Stimulated activated CD8-positive, alpha-beta memory T cell treated with anti-CD3 and anti-CD28 coated beads, Interleukin-15, amount 100 ng/mL, for 24 hours (primary cell): ENCODE measurements around the gene EXT2.

Experiments used
- DNase-seq: peaks from one replicate; pipeline ENCODE4 v3.0.0-alpha.2; 2020; ENCODE audit warnings: low read depth

Gene EXT2

DNA sequence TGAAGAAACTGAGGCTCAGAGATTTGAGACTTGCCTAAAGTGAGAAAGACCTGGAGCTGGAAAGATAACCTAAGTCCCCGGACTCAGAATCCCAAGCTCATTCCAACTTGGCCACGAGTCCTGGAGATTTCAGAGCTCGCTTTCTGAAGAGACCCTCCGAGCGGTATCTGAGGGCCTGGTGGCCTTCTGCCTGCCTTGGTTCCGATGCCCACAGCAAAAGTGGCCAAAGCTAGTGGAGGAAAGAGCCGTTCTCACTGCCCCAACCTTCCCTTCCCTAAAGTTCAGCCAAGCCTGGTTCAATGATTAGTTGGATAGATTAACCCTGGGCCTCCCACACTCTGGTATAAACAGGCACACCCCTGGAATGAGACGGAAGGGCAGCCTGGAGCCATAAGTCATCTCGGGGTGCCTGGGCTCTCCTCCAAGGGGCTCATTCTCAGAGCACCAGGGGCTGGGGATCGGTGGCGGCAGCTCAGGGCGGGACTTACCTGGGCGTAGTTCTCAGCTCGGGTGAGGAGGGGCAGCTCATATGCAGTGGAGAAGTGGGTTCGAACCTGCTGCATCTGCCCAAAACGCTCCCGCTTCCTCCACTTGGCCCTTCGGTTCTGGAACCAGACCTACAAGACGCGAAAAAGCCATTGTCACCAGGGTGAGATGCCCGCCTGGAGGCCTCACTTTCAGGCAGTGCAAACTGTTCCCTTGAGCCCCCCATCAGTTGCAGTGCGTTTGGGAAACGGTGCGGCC is 171.7 kb downstream of the EXT2 start:
- no peak for DNase-seq

DNA sequence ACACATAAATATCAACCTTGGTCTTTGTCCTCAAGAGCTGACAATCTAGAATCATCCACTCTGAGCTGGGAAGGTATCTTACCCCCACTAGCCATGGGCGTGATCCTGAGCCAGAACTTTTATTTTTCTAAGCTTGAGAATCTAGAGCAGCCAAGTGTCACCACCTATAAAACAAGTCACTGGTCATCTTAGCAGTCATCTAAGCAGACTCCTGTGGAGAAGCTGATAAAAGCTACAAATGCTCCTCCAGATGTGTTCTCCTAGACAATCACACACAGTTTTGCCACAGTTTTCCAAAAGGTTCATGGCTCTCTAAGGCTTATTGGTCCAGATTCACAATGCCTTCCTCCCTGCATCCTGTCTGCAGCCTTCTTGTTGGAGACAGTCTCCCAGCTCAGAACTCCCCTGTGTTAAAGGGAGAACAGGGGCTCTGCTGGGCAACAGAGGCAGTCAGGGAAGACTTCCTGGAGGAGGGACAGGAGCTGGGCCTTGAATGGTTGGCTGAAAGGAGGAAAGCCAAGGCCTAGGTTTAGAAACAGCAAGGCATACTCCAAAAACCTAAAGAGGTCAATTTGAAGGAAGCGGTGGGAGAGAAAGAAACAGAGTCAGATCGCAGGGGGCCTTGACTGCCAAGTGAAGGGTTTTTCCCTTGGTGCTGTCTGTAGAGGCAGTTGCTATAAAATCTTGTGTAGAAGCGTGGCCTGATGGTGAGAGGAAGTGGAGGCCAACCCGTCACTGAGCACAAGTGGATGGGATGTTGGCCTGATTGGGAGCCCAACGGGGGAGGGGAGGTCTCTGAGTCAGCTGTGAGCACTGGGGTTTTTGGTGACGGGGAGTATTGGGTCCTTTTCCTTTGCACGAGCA is 172.5 kb downstream of the EXT2 start:
- no peak for DNase-seq

GRCh38 chr11:44268614-44269080 is 173.2 kb downstream of the EXT2 start:
- DNase-seq: no peak

GRCh38 chr11:44269369-44270351 is 174.2 kb downstream of the EXT2 start:
- no peak for DNase-seq

GRCh38 chr11:44270403-44271273 is 175.2 kb downstream of the EXT2 start:
- no peak for DNase-seq

- no peak for DNase-seq
Measured at GRCh38 chr11:44271286-44271685, 175.8 kb downstream of the EXT2 start.

GRCh38 chr11:44274404-44274803 is 178.9 kb downstream of the EXT2 start:
- no peak for DNase-seq

DNA sequence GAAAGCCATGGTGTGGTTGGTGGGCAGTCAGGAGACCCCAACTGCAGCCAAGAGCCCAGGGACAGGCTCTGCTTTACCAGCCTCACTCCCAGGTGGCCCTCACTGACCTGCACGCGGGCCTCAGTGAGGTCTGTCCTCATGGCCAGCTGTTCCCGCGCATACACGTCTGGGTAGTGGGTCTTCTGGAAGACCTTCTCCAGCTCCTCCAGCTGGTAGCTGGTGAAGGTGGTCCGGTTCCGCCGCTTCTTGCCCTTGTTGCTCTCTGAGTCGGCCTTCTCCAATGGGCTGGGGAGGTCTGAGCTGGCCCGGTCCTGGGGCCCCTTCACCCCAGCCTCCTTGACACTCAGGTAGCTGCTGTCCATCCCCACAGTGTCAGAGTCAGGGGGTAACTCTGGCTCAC is 179.8 kb downstream of the EXT2 start:
- DNase-seq: no peak

DNA sequence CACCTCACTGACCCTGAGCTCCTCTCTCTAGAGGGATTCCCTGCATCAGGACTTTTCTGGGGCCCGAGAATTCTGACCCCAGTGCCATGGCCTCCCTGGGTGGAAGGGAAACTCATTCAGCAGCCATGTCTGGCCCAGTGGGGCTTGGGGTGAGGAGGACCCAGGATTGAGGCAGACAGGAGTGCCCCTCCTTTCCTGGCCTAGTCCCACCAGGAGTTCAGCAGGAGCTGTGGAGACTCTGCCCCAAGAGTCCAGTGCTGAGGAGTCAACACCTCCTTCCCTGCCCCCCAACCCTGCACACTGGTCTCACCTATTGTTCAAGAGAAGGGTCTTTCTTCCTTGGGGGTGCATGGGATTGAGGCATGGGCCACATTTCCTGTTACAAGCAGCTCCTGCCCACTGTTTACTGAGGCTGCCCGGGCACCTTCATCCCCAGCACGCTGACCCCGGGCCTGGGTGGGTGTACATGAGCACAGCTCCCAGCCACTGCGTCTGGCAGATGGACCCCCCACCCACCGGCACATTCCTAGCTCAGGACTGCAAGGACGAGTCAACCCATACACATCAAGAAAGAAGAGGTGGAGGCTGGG is 180.6 kb downstream of the EXT2 start:
- no peak for DNase-seq

- no peak for DNase-seq
Measured at GRCh38 chr11:44277196-44278090, 182.0 kb downstream of the EXT2 start.

GRCh38 chr11:44279483-44279882 is 184.0 kb downstream of the EXT2 start:
- no peak for DNase-seq

DNA sequence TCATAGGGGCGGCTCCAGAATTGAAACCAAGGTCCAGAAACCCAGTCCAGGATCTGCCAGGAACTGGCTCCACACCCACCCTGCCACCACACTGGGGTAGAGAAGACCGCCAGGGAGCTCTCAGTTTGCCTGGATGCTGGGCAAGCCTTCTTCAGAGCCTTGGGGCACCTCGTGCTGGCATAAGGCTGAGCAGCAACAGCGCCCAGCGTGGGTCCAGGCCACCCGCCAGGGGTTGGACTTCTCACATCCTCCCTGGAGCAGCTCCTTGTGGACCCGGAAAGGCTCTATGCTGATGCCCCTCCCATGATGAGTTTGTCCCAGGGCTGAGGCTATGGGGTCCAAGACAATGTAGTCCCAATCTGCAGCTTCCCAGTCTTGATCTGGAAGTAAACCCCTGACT is 184.8 kb downstream of the EXT2 start:
- no peak for DNase-seq

DNA sequence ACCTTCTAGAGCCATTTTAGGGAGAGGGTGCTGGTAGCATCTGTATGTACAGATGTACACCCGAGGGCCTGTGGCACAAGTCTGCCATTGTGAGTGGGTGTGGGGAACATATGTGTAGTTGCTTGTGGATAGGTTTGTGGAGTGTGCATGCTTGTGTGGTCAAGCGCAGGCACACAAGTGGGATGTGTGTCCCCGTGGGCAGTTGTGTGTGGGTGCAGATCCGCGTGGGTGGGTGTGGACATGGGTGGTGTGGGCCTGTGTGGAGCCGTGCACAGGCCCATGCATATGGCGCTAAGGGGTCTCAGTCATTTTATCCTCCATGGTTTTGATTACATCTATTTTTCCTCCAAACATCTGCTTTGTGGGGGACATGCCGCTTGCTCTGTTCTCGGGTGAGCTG is 185.7 kb downstream of the EXT2 start:
- no peak for DNase-seq

- DNase-seq: no peak
Measured at GRCh38 chr11:44282620-44283019, 187.1 kb downstream of the EXT2 start.

DNA sequence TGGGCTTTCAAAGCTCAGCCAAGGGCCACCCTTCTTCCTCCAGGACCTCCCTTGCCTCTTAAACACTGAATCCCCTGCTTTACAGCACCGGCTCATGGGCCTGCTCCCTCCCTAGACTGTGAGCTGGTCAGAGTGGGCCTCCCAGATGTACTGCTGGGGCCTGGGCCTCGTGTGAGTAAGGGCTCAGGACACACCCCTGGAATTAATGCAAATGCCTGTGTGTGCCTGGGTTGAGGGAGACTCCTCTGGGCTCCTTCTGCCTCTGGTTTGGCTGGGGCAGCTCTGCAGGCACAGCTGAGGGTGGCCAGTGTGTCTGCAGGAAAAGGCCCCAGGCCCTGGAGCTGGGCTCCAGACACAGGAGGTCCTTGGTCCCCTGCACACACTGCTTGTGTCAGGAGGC is 190.3 kb downstream of the EXT2 start:
- no peak for DNase-seq

GRCh38 chr11:44286268-44286880 is 190.9 kb downstream of the EXT2 start:
- DNase-seq: peak; percentile 41

GRCh38 chr11:44286911-44287310 is 191.4 kb downstream of the EXT2 start:
- no peak for DNase-seq

DNA sequence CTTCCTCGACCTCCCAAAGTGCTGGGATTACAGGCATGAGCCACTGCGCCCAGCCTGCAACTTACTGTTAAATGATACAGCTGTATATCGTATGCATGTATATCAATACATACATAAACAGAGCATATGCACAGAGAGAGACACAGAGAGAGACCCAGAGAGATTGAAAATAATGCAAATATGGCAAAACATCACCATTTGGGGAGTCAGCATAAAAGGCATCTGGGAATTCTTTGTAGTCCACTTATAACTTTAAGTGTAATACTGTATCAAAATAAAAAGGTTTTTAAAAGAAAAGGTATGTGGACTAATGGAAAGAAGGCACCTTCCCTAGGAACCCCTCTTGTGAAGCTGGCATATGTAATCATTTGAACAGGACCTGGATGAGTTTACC is 192.7 kb downstream of the EXT2 start:
- no peak for DNase-seq

- DNase-seq: no peak
Measured at GRCh38 chr11:44290208-44290607, 194.7 kb downstream of the EXT2 start.
